Activated CD4-positive, alpha-beta T cell treated with anti-CD3 and anti-CD28 coated beads for 36 hours (primary cell): ENCODE results near the gene NCSTN. TPM values are rescaled to one million over a fixed set of nuclear protein-coding genes. Genes with fewer than 3 reads are reported as not detected.
A peak's percentile ranks its signal among the peaks of the same experiment; 100 is the strongest.

Source experiments
- ATAC-seq: fragments of 200-7000 bp; cut with Tn5 transposase; one replicate; pipeline ENCODE4 v1.10.0; 2021; ENCODE audit warnings: mild to moderate bottlenecking, moderate library complexity
- CTCF ChIA-PET: fragments of 350-600 bp; sonication (Branson Sonifier 250); formaldehyde crosslinking; loops from one replicate; lab custom pipeline; 2021; ENCODE audit warnings: antibody characterized with exemption; lab: Charles Lee
- POLR2A ChIA-PET: fragments of 350-600 bp; sonication (Branson Sonifier 250); formaldehyde crosslinking; loops from one replicate; lab custom pipeline; 2021; ENCODE audit warnings: antibody characterized with exemption, inconsistent platforms; lab: Charles Lee
- DNase-seq: peaks from one replicate; pipeline ENCODE4 v3.0.0-alpha.2; 2020
- H3K27ac Mint-ChIP-seq: one replicate; pipeline ENCODE4 v1.8.0; 2021; ENCODE audit warnings: mixed read lengths
- H3K27me3 Mint-ChIP-seq: one replicate; pipeline ENCODE4 v1.8.0; 2021; ENCODE audit warnings: mixed read lengths
- H3K36me3 Mint-ChIP-seq: one replicate; pipeline ENCODE4 v1.8.0; 2021; ENCODE audit warnings: low read depth, mixed read lengths
- H3K4me1 Mint-ChIP-seq: one replicate; pipeline ENCODE4 v1.8.0; 2021; ENCODE audit warnings: mixed read lengths
- H3K4me3 Mint-ChIP-seq: one replicate; pipeline ENCODE4 v1.8.0; 2021; ENCODE audit warnings: mild to moderate bottlenecking, moderate library complexity, mixed read lengths
- H3K9me3 Mint-ChIP-seq: one replicate; pipeline ENCODE4 v1.8.0; 2021; ENCODE audit warnings: low read depth, mixed read lengths
- intact Hi-C, 2 experiments: fragments of 100-400 bp; cut with DNase I in 1 of 2; cut with micrococcal nuclease in 1 of 2; formaldehyde crosslinking; loops; one replicate each; pipeline versions ENCODE4 v1.14.2 to v1.15.1; 2022 to 2024; cut with DNase I, micrococcal nuclease
- total RNA-seq, 2 experiments: library from RNA; stranded (reverse); gene quantifications; one replicate each; pipeline ENCODE4 v1.2.3, GENCODE V29; 2021

Gene NCSTN
- total RNA-seq, 2 experiments from 2014 or later, result 47.0 to 51.5 TPM

GRCh38 chr1:160362168-160362957, 19.2 kb downstream of the NCSTN start:
- H3K27me3 Mint-ChIP-seq, result no peaks in the 10 kb centered on the region
- POLR2A ChIA-PET, result no interaction called here

GRCh38 chr1:160363010-160363409, 19.8 kb downstream of the NCSTN start:
- intact Hi-C loops, result no loop called here
- H3K9me3 Mint-ChIP-seq, result no peaks in the 10 kb centered on the region
- DNase-seq (no peak), ATAC-seq (no peak)
- no peaks in the 10 kb centered on the region for H3K4me1 Mint-ChIP-seq
- peak overlapping the region; percentile 71 for H3K27ac Mint-ChIP-seq
- POLR2A ChIA-PET, result no interaction called here
- no peaks in the 10 kb centered on the region for H3K27me3 Mint-ChIP-seq
- no peak overlapping the region for H3K4me3 Mint-ChIP-seq
- H3K36me3 Mint-ChIP-seq, result peaks cover 15% of the 10 kb centered on the region
- CTCF ChIA-PET, result interaction anchor here (0.7 to 2.7 kb wide), 3 partner anchors 9 to 564 kb away, joined by 3 to 12 read pairs (median 4); no protein-coding TSS in a partner anchor

More at GRCh38 chr1:160362168-160362957, 19.2 kb downstream of the NCSTN start:
- H3K36me3 Mint-ChIP-seq, result peaks cover 19% of the 10 kb centered on the region
- no peaks in the 10 kb centered on the region for H3K4me1 Mint-ChIP-seq
- intact Hi-C loops, result no loop called here
- CTCF ChIA-PET, result interaction anchor here (0.7 to 2.7 kb wide), 4 partner anchors 9 to 564 kb away, joined by 3 to 12 read pairs (median 4); no protein-coding TSS in a partner anchor
- peak overlapping the region; percentile 71 for H3K27ac Mint-ChIP-seq
- DNase-seq (no peak), ATAC-seq (no peak)
- no peaks in the 10 kb centered on the region for H3K9me3 Mint-ChIP-seq
- H3K4me3 Mint-ChIP-seq, result no peak overlapping the region

- Mint-ChIP-seq H3K9me3 (no peaks in the 10 kb centered on the region), H3K4me1 (no peaks in the 10 kb centered on the region), H3K27ac (no peak overlapping the region), H3K36me3 (peaks cover 10% of the 10 kb centered on the region), H3K27me3 (no peaks in the 10 kb centered on the region), H3K4me3 (no peak overlapping the region)
- CTCF ChIA-PET, result interaction anchor here (1.5 to 2.7 kb wide), 3 partner anchors 9 to 13 kb away, joined by 4 to 12 read pairs (median 7); no protein-coding TSS in a partner anchor
- no peak for ATAC-seq
- POLR2A ChIA-PET, result no interaction called here
- no peak for DNase-seq
- intact Hi-C loops, result no loop called here
These were observed 21.0 kb downstream of the NCSTN start for GRCh38 chr1:160363951-160364735.

- Mint-ChIP-seq H3K27me3 (no peaks in the 10 kb centered on the region), H3K36me3 (peaks cover 7% of the 10 kb centered on the region), H3K9me3 (no peaks in the 10 kb centered on the region), H3K4me1 (no peaks in the 10 kb centered on the region), H3K4me3 (no peak overlapping the region), H3K27ac (no peak overlapping the region)
- intact Hi-C loops, result no loop called here
- POLR2A ChIA-PET, result no interaction called here
- ATAC-seq (no peak), DNase-seq (no peak)
- CTCF ChIA-PET, result interaction anchor here (0.6 to 2.5 kb wide), 4 partner anchors 10 to 305 kb away, joined by 3 to 10 read pairs (median 6); no protein-coding TSS in a partner anchor
These were observed 22.1 kb downstream of the NCSTN start for GRCh38 chr1:160365325-160365724.

GRCh38 chr1:160366731-160367515, 23.7 kb downstream of the NCSTN start, which contains the start of gene NHLH1:
Gene NHLH1, plus strand, starts transcription at chr1:160367071. Its CDS starts 3,661 bp downstream, at chr1:160370732.
- CTCF ChIA-PET, result interaction anchor here (1.0 to 2.5 kb wide), 2 partner anchors 9 to 36 kb away, joined by 3 to 10 read pairs; no protein-coding TSS in a partner anchor
- no peak within 1 kb of the TSS for H3K4me3 Mint-ChIP-seq
- no peak within 1 kb of the TSS for H3K27ac Mint-ChIP-seq
- POLR2A ChIA-PET, result no interaction called here
- H3K9me3 Mint-ChIP-seq, result no peaks in the 10 kb centered on the region
- no peak for DNase-seq
- H3K36me3 Mint-ChIP-seq, result no peaks in the 10 kb centered on the region
- H3K4me1 Mint-ChIP-seq, result no peaks in the 10 kb centered on the region
- intact Hi-C loops, result no loop called here
- no peak for ATAC-seq
- no peaks in the 10 kb centered on the region for H3K27me3 Mint-ChIP-seq

- no peaks in the 10 kb centered on the region for H3K4me1 Mint-ChIP-seq
- intact Hi-C loops, result no loop called here
- H3K9me3 Mint-ChIP-seq, result no peaks in the 10 kb centered on the region
- ATAC-seq (no peak), DNase-seq (no peak)
- POLR2A ChIA-PET, result no interaction called here
- CTCF ChIA-PET, result interaction anchor here (1.1 to 2.5 kb wide), 3 partner anchors 9 to 13 kb away, joined by 4 to 10 read pairs (median 7); no protein-coding TSS in a partner anchor
- H3K4me3 Mint-ChIP-seq, result no peak overlapping the region
- H3K27ac Mint-ChIP-seq, result no peak overlapping the region
- H3K27me3 Mint-ChIP-seq, result no peaks in the 10 kb centered on the region
- H3K36me3 Mint-ChIP-seq, result no peaks in the 10 kb centered on the region
These were observed 24.3 kb downstream of the NCSTN start for GRCh38 chr1:160367516-160367900.

- intact Hi-C loops, result no loop called here
- no peak for ATAC-seq
These were observed 25.0 kb downstream of the NCSTN start for GRCh38 chr1:160367934-160368923.

GRCh38 chr1:160369087-160369486, 25.9 kb downstream of the NCSTN start:
- H3K4me3 Mint-ChIP-seq, result no peak overlapping the region
- intact Hi-C loops, result no loop called here
- ChIA-PET POLR2A (no interaction called here), CTCF (interaction anchor here (0.6 to 1.5 kb wide), 4 partner anchors 14 to 288 kb away, joined by 3 to 7 read pairs (median 4); partner anchors contain the start of gene KCNJ9)
- H3K27me3 Mint-ChIP-seq, result no peaks in the 10 kb centered on the region
- no peaks in the 10 kb centered on the region for H3K36me3 Mint-ChIP-seq
- DNase-seq (no peak), ATAC-seq (no peak)
- no peaks in the 10 kb centered on the region for H3K9me3 Mint-ChIP-seq
- no peak overlapping the region for H3K27ac Mint-ChIP-seq
- H3K4me1 Mint-ChIP-seq, result no peaks in the 10 kb centered on the region

More at GRCh38 chr1:160367934-160368923, 25.0 kb downstream of the NCSTN start:
- Mint-ChIP-seq H3K4me1 (no peaks in the 10 kb centered on the region), H3K27me3 (no peaks in the 10 kb centered on the region), H3K27ac (no peak overlapping the region), H3K4me3 (no peak overlapping the region), H3K36me3 (no peaks in the 10 kb centered on the region), H3K9me3 (no peaks in the 10 kb centered on the region)
- POLR2A ChIA-PET, result no interaction called here
- CTCF ChIA-PET, result interaction anchor here (0.5 to 1.5 kb wide), 6 partner anchors 9 to 287 kb away, joined by 3 to 7 read pairs (median 4); partner anchors contain the start of gene KCNJ9
- no peak for DNase-seq

GRCh38 chr1:160370561-160371345, 27.6 kb downstream of the NCSTN start:
- Mint-ChIP-seq H3K4me1 (peaks cover 6% of the 10 kb centered on the region), H3K27me3 (no peaks in the 10 kb centered on the region), H3K27ac (no peak overlapping the region), H3K9me3 (no peaks in the 10 kb centered on the region), H3K36me3 (no peaks in the 10 kb centered on the region), H3K4me3 (no peak overlapping the region)
- intact Hi-C loops, result no loop called here
- ATAC-seq (no peak), DNase-seq (no peak)
- ChIA-PET CTCF (interaction anchor here (0.5 to 1.2 kb wide), 2 partner anchors 79 to 160 kb away, joined by 3 to 5 read pairs; no protein-coding TSS in a partner anchor), POLR2A (no interaction called here)
